NCI-H524 treated with DMSO at 0.1 percent for 48 hours (cell line): ENCODE results near the gene PGAM1.
"Not testable (repeated sequence)": the region's sequence is repeated elsewhere in the genome, so short reads cannot be mapped to it uniquely, and the experiment has no call there.

Source experiments
- DNase-seq: peaks from one replicate; lab custom pipeline; 2025; lab: John Stamatoyannopoulos, UW

PGAM1 gene

GRCh38 chr10:97407952-97408248, 18.1 kb upstream of the PGAM1 start:
- no peak for DNase-seq

GRCh38 chr10:97408496-97408992, 17.4 kb upstream of the PGAM1 start:
- no peak for DNase-seq

GRCh38 chr10:97411406-97411805, 14.6 kb upstream of the PGAM1 start:
- no peak for DNase-seq

GRCh38 chr10:97412891-97413304, 13.1 kb upstream of the PGAM1 start:
- no peak for DNase-seq

- DNase-seq: no peak
These were observed 9.4 kb upstream of the PGAM1 start for GRCh38 chr10:97416565-97416964.

- not testable (repeated sequence) for DNase-seq
These were observed 2.3 kb upstream of the PGAM1 start for GRCh38 chr10:97423757-97424098.

- no peak for DNase-seq
These were observed 982 bp downstream of the PGAM1 start for GRCh38 chr10:97426776-97427570.

GRCh38 chr10:97427571-97428179, 1.7 kb downstream of the PGAM1 start:
- no peak for DNase-seq

- no peak for DNase-seq
These were observed 2.6 kb downstream of the PGAM1 start for GRCh38 chr10:97428572-97428981.

- no peak for DNase-seq
These were observed 8.1 kb downstream of the PGAM1 start for GRCh38 chr10:97434055-97434454.

- DNase-seq: no peak
These were observed 8.6 kb downstream of the PGAM1 start for GRCh38 chr10:97434557-97434956.

- no peak for DNase-seq
These were observed 9.2 kb downstream of the PGAM1 start for GRCh38 chr10:97435211-97435610.

GRCh38 chr10:97442277-97442676, 16.3 kb downstream of the PGAM1 start:
- DNase-seq: no peak

GRCh38 chr10:97444212-97444611, 18.2 kb downstream of the PGAM1 start:
- no peak for DNase-seq

GRCh38 chr10:97445357-97445721, 19.3 kb downstream of the PGAM1 start:
- DNase-seq: no peak

- peak; percentile 46 for DNase-seq
These were observed 20.0 kb downstream of the PGAM1 start, which contains the start of the genes EXOSC1 and ZDHHC16 for GRCh38 chr10:97445722-97446639. Gene EXOSC1 (minus strand): TSS chr10:97446006. CDS start chr10:97445985, 21 bp downstream. Gene ZDHHC16 (plus strand): TSS chr10:97446175. CDS start chr10:97451676, 5,501 bp downstream.

- no peak for DNase-seq
These were observed 24.8 kb downstream of the PGAM1 start for GRCh38 chr10:97450828-97451227.

- DNase-seq: no peak
These were observed 25.6 kb downstream of the PGAM1 start for GRCh38 chr10:97451605-97452004.

GRCh38 chr10:97452352-97452751, 26.4 kb downstream of the PGAM1 start:
- no peak for DNase-seq

GRCh38 chr10:97454330-97455036, 28.5 kb downstream of the PGAM1 start:
- DNase-seq: no peak

GRCh38 chr10:97456034-97456685, 30.2 kb downstream of the PGAM1 start:
- no peak for DNase-seq
